ENCODE data around the gene IQGAP2.

Gene IQGAP2

GRCh38 chr5:76457674-76458485 is 54.8 kb downstream of the IQGAP2 start:
- no peak overlapping the region for H3K27ac ChIP-seq (ENCODE audit: low read length)
- no peaks in the 10 kb centered on the region for H3K36me3 ChIP-seq (ENCODE audit: control insufficient read depth in 1 of 2, insufficient read depth in 2 of 2, low read length in 2 of 2)
- H3K4me3 ChIP-seq (ENCODE audit: low read depth in 1 of 2, low read length in 2 of 2) = no peak overlapping the region
- H3K9me3 ChIP-seq (ENCODE audit: control insufficient read depth in 1 of 2, low read length in 2 of 2) = no peaks in the 10 kb centered on the region
- H3K4me1 ChIP-seq (ENCODE audit: control insufficient read depth in 1 of 2, insufficient read depth in 2 of 2, low read length in 2 of 2) = peaks cover 0 to 16% of the 10 kb centered on the region in 2 donors
- H3K27me3 ChIP-seq (ENCODE audit: low read depth, low read length) = no peaks in the 10 kb centered on the region

- Histone ChIP-seq H3K27me3 (ENCODE audit: low read depth, low read length) (no peaks in the 10 kb centered on the region), H3K4me3 (ENCODE audit: low read depth in 1 of 2, low read length in 2 of 2) (no peak overlapping the region), H3K9me3 (ENCODE audit: control insufficient read depth in 1 of 2, low read length in 2 of 2) (no peaks in the 10 kb centered on the region), H3K36me3 (ENCODE audit: control insufficient read depth in 1 of 2, insufficient read depth in 2 of 2, low read length in 2 of 2) (no peaks in the 10 kb centered on the region), H3K4me1 (ENCODE audit: control insufficient read depth in 1 of 2, insufficient read depth in 2 of 2, low read length in 2 of 2) (peaks cover 0 to 16% of the 10 kb centered on the region in 2 donors), H3K27ac (ENCODE audit: low read length) (no peak overlapping the region)
Observed at GRCh38 chr5:76458486-76458830, 55.4 kb downstream of the IQGAP2 start.

DNA sequence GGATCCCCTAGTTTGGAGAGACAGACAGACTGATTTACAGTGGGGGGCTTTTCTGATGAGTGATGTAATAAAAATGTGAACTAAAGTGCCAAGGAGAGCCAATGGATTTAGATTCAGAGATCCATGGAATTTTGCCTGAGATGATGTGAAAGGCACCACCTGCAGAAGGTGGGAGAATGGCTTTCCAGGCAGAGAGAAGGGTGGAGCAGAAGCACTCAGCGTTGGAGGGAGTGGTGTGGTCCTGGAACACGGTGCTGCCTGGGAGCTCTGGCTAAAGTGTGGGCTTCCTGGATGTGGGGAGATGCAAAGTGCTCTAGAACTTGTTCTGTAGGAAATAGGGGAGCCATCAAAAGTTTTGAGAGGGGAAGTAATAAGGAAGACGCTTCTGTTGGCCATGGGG is 57.0 kb downstream of the IQGAP2 start:
- Histone ChIP-seq H3K36me3 (ENCODE audit: control insufficient read depth in 1 of 2, insufficient read depth in 2 of 2, low read length in 2 of 2) (no peaks in the 10 kb centered on the region), H3K27ac (ENCODE audit: low read length) (no peak overlapping the region), H3K9me3 (ENCODE audit: control insufficient read depth in 1 of 2, low read length in 2 of 2) (no peaks in the 10 kb centered on the region), H3K4me3 (ENCODE audit: low read depth in 1 of 2, low read length in 2 of 2) (no peak overlapping the region), H3K4me1 (ENCODE audit: control insufficient read depth in 1 of 2, insufficient read depth in 2 of 2, low read length in 2 of 2) (peaks cover 0 to 16% of the 10 kb centered on the region in 2 donors), H3K27me3 (ENCODE audit: low read depth, low read length) (no peaks in the 10 kb centered on the region)

DNA sequence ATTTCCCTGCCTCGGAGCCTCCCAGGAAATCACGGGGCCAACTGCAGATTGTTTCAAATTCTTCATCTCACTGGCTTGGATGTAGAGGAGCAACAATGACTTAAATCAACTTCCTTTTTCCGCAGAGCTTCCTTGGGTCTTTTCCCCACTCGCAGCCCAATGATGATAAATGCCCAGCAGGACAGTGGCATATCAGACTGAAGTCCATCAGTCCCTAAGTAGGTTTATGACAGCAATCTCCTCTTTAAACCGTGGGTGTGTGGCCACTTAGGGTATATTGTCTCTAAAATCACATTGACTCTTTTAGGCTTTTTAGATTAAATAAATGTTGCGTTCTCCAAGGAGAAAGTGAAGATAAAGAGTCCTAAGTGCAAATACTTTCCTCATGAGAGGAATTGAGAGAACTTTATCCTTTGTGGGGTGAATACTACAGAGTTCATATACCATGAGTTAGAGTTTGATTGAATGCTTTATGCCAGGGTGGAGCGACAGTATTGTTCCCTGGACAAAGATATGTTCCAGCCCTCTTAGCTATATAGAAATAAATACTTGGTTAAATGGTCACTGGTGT is 59.1 kb downstream of the IQGAP2 start:
- no peaks in the 10 kb centered on the region for H3K36me3 ChIP-seq (ENCODE audit: control insufficient read depth in 1 of 2, insufficient read depth in 2 of 2, low read length in 2 of 2)
- H3K27me3 ChIP-seq (ENCODE audit: low read depth, low read length) = no peaks in the 10 kb centered on the region
- H3K4me3 ChIP-seq (ENCODE audit: low read depth in 1 of 2, low read length in 2 of 2) = no peak overlapping the region
- no peak overlapping the region for H3K27ac ChIP-seq (ENCODE audit: low read length)
- no peaks in the 10 kb centered on the region for H3K9me3 ChIP-seq (ENCODE audit: control insufficient read depth in 1 of 2, low read length in 2 of 2)
- H3K4me1 ChIP-seq (ENCODE audit: control insufficient read depth in 1 of 2, insufficient read depth in 2 of 2, low read length in 2 of 2) = peaks cover 0 to 16% of the 10 kb centered on the region in 2 donors

DNA sequence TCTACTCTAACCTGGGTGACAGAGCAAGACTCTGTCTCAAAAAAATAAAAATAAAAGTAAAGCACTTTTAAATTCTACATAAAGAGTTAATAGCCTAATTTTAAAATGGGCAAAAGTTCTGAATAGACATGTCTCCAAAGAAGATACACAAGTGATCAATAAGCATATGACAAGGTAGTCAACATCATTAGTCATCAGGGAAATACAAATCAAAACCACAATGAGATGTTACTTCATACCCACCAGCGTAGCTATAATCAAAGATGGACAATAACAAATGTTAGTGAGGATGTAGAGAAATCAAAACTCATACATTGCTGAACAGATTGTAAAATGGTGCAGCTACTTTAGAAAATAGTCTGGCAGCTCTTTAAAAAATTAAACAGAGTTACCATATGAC is 64.1 kb downstream of the IQGAP2 start:
- Histone ChIP-seq H3K4me1 (ENCODE audit: control insufficient read depth in 1 of 2, insufficient read depth in 2 of 2, low read length in 2 of 2) (peaks cover 0 to 5% of the 10 kb centered on the region in 2 donors), H3K36me3 (ENCODE audit: control insufficient read depth in 1 of 2, insufficient read depth in 2 of 2, low read length in 2 of 2) (no peaks in the 10 kb centered on the region), H3K27me3 (ENCODE audit: low read depth, low read length) (no peaks in the 10 kb centered on the region), H3K27ac (ENCODE audit: low read length) (no peak overlapping the region), H3K4me3 (ENCODE audit: low read depth in 1 of 2, low read length in 2 of 2) (no peak overlapping the region), H3K9me3 (ENCODE audit: control insufficient read depth in 1 of 2, low read length in 2 of 2) (no peaks in the 10 kb centered on the region)

DNA sequence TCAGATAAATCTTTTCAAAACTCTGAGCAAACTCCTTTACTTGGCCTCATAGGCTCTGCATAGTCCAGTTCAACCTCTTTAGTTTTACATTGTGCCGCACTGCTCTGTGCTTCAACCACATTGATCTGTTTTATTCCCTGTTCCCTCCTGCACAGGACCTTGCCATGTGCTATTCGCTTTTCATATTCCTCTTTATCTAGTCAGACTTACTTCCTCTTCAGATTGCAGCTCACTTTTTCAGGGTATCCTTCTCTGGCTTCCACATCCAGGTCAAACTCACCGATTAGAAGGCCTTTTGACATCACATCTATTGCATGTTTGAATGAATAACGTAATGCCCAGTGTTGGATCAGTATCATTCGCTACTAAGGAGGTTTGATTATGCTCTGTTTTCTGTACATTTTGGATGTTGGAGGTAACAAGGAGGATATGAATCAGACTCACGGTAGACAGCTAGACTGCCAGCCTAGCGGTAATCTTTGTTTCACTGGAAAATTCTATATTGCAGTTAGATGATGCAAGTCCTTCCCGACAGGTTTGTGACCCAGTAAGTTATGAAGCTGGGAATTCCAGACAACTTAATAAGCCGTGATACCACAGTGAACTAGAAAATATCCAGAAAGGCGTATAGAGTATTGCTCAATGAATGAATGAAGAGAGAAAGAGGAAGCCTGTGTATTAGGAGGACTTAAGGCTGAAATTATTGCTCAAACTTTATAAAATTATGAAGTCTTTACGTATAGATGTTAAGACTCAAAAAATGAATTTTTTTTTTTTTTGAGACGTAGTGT is 65.7 kb downstream of the IQGAP2 start:
- H3K9me3 ChIP-seq (ENCODE audit: control insufficient read depth in 1 of 2, low read length in 2 of 2) = no peaks in the 10 kb centered on the region
- no peak overlapping the region for H3K4me3 ChIP-seq (ENCODE audit: low read depth in 1 of 2, low read length in 2 of 2)
- H3K27me3 ChIP-seq (ENCODE audit: low read depth, low read length) = no peaks in the 10 kb centered on the region
- H3K27ac ChIP-seq (ENCODE audit: low read length) = no peak overlapping the region
- peaks cover 0 to 8% of the 10 kb centered on the region in 2 donors for H3K4me1 ChIP-seq (ENCODE audit: control insufficient read depth in 1 of 2, insufficient read depth in 2 of 2, low read length in 2 of 2)
- no peaks in the 10 kb centered on the region for H3K36me3 ChIP-seq (ENCODE audit: control insufficient read depth in 1 of 2, insufficient read depth in 2 of 2, low read length in 2 of 2)

DNA sequence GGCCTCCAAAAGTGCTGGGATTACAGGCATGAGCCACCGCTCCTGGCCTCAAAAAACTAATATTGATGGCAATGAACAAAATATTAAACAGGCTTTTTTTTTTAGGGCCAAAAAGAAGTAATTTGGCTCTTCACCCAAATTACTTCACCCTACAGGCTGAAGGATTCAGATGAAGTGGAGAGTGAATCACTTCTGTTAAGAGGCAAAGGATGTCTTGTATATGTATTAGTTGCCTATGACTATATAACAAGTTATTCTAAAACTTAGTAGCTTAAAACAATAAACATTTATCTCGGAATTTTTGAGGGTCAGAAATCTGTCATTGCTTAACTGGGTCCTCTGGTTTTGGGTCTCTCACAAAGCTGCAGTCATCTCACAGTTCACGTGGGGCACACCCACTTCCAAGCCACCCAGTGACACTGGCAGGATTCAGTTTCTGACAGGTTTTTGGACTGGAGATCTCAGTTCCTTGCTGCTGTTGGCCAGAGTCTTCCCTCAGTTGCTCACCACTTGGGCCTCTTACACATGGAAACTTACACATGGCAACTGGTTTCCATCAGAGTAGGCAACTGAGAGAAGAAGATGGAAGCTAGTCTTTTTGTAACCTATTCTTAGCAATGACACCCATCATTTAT is 66.7 kb downstream of the IQGAP2 start:
- H3K4me3 ChIP-seq (ENCODE audit: low read depth in 1 of 2, low read length in 2 of 2) = no peak overlapping the region

GRCh38 chr5:76470976-76471375 is 67.9 kb downstream of the IQGAP2 start:
- no peaks in the 10 kb centered on the region for H3K9me3 ChIP-seq (ENCODE audit: control insufficient read depth in 1 of 2, low read length in 2 of 2)
- no peaks in the 10 kb centered on the region for H3K36me3 ChIP-seq (ENCODE audit: control insufficient read depth in 1 of 2, insufficient read depth in 2 of 2, low read length in 2 of 2)
- peaks cover 0 to 8% of the 10 kb centered on the region in 2 donors for H3K4me1 ChIP-seq (ENCODE audit: control insufficient read depth in 1 of 2, insufficient read depth in 2 of 2, low read length in 2 of 2)
- no peak overlapping the region for H3K4me3 ChIP-seq (ENCODE audit: low read depth in 1 of 2, low read length in 2 of 2)
- no peaks in the 10 kb centered on the region for H3K27me3 ChIP-seq (ENCODE audit: low read depth, low read length)
- H3K27ac ChIP-seq (ENCODE audit: low read length) = no peak overlapping the region

More for the DNA sequence above, 66.7 kb downstream of the IQGAP2 start:
- Histone ChIP-seq H3K9me3 (ENCODE audit: control insufficient read depth in 1 of 2, low read length in 2 of 2) (no peaks in the 10 kb centered on the region), H3K4me1 (ENCODE audit: control insufficient read depth in 1 of 2, insufficient read depth in 2 of 2, low read length in 2 of 2) (peaks cover 0 to 8% of the 10 kb centered on the region in 2 donors), H3K27me3 (ENCODE audit: low read depth, low read length) (no peaks in the 10 kb centered on the region), H3K27ac (ENCODE audit: low read length) (no peak overlapping the region), H3K36me3 (ENCODE audit: control insufficient read depth in 1 of 2, insufficient read depth in 2 of 2, low read length in 2 of 2) (no peaks in the 10 kb centered on the region)

DNA sequence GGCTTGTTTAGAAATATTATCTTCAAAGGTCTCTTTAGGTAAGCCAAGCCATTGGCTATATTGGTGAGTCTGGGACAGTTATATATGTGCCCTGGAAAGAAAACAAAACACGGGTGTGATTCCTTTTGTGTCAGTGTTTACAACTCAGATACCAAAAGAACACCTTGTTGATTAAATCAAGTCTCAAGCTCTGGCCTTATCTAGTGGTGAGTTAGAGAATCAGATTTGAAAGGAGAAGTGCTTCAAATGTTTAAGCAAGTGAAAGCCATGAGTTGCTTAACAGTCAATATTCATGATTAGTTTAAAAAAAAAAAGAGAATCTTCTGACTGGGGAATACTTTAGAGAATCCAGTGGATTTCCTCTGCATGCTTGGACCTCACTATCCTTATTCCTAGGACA is 68.3 kb downstream of the IQGAP2 start:
- Histone ChIP-seq H3K4me1 (ENCODE audit: control insufficient read depth in 1 of 2, insufficient read depth in 2 of 2, low read length in 2 of 2) (peaks cover 0 to 8% of the 10 kb centered on the region in 2 donors), H3K4me3 (ENCODE audit: low read depth in 1 of 2, low read length in 2 of 2) (no peak overlapping the region), H3K27me3 (ENCODE audit: low read depth, low read length) (no peaks in the 10 kb centered on the region), H3K36me3 (ENCODE audit: control insufficient read depth in 1 of 2, insufficient read depth in 2 of 2, low read length in 2 of 2) (no peaks in the 10 kb centered on the region), H3K27ac (ENCODE audit: low read length) (no peak overlapping the region), H3K9me3 (ENCODE audit: control insufficient read depth in 1 of 2, low read length in 2 of 2) (no peaks in the 10 kb centered on the region)

GRCh38 chr5:76471987-76472334 is 68.9 kb downstream of the IQGAP2 start:
- peaks cover 0 to 8% of the 10 kb centered on the region in 2 donors for H3K4me1 ChIP-seq (ENCODE audit: control insufficient read depth in 1 of 2, insufficient read depth in 2 of 2, low read length in 2 of 2)
- no peak overlapping the region for H3K27ac ChIP-seq (ENCODE audit: low read length)
- H3K4me3 ChIP-seq (ENCODE audit: low read depth in 1 of 2, low read length in 2 of 2) = no peak overlapping the region
- no peaks in the 10 kb centered on the region for H3K27me3 ChIP-seq (ENCODE audit: low read depth, low read length)
- no peaks in the 10 kb centered on the region for H3K9me3 ChIP-seq (ENCODE audit: control insufficient read depth in 1 of 2, low read length in 2 of 2)
- no peaks in the 10 kb centered on the region for H3K36me3 ChIP-seq (ENCODE audit: control insufficient read depth in 1 of 2, insufficient read depth in 2 of 2, low read length in 2 of 2)

DNA sequence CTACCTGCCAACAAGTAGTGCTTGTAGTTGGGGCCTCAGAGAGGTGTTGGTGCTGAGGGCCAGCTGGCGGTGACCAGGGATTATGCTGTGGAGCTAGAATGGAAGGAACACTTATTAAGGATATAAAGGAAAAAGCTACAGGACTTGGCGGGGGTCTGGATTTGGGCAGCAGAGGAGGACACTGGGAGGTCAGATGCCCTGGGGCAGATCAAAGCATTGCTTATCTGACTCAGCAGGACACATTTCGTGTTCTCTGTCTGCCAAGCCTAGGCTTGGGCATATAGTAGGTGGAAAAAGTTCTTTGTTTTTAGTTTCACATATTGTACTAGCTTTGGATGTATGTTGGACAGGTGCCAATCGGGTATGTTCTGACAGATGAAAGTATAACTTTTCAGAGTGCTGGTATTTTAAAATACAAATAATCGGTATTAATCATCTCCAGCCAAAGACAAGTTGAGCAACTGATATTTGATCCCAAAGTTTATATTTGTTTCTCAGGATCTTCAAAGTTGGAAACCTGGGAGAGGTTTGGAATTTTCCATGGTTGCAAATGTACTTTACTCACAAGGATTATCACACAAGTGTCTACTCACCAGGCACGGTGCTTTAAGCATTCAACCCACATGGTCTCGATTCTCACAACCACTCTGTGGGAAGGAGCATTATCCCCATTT is 69.4 kb downstream of the IQGAP2 start:
- H3K9me3 ChIP-seq (ENCODE audit: control insufficient read depth in 1 of 2, low read length in 2 of 2) = no peaks in the 10 kb centered on the region
- H3K36me3 ChIP-seq (ENCODE audit: control insufficient read depth in 1 of 2, insufficient read depth in 2 of 2, low read length in 2 of 2) = no peaks in the 10 kb centered on the region
- H3K4me3 ChIP-seq (ENCODE audit: low read depth in 1 of 2, low read length in 2 of 2) = no peak overlapping the region
- H3K4me1 ChIP-seq (ENCODE audit: control insufficient read depth in 1 of 2, insufficient read depth in 2 of 2, low read length in 2 of 2) = peaks cover 0 to 8% of the 10 kb centered on the region in 2 donors
- H3K27ac ChIP-seq (ENCODE audit: low read length) = no peak overlapping the region
- H3K27me3 ChIP-seq (ENCODE audit: low read depth, low read length) = no peaks in the 10 kb centered on the region

Data from muscle layer of duodenum (tissue), 2 donors.